MM.1S (cell line): ENCODE data around the gene NLRP1.
"Not testable (repeated sequence)": the region's sequence is repeated elsewhere in the genome, so short reads cannot be mapped to it uniquely, and the experiment has no call there.

Source experiments
- EZH2 ChIP-seq: fragments of 300-600 bp; sonication (generic); optimal IDR thresholded peaks from 2 replicates; pipeline ENCODE3; 2017; ENCODE audit warnings: low read depth, mild to moderate bottlenecking, antibody characterized with exemption, low read length, mixed read lengths
- EZH2phosphoT487 ChIP-seq: fragments of 300-600 bp; sonication (generic); IDR thresholded peaks from 2 replicates; pipeline ENCODE4 v1.6.1; 2018; ENCODE audit warnings: antibody characterized with exemption, low read length
- TF ChIP-seq, protein P1 (sequence below): fragments of 300-600 bp; sonication (generic); IDR thresholded peaks from 2 replicates; pipeline ENCODE4 v1.5.1; 2016; ENCODE audit warnings: antibody characterized with exemption, low read length, mixed read lengths

GRCh38 chr17:5573017-5573416 is 11.3 kb downstream of the NLRP1 start:
- TF ChIP-seq, protein P1, sequence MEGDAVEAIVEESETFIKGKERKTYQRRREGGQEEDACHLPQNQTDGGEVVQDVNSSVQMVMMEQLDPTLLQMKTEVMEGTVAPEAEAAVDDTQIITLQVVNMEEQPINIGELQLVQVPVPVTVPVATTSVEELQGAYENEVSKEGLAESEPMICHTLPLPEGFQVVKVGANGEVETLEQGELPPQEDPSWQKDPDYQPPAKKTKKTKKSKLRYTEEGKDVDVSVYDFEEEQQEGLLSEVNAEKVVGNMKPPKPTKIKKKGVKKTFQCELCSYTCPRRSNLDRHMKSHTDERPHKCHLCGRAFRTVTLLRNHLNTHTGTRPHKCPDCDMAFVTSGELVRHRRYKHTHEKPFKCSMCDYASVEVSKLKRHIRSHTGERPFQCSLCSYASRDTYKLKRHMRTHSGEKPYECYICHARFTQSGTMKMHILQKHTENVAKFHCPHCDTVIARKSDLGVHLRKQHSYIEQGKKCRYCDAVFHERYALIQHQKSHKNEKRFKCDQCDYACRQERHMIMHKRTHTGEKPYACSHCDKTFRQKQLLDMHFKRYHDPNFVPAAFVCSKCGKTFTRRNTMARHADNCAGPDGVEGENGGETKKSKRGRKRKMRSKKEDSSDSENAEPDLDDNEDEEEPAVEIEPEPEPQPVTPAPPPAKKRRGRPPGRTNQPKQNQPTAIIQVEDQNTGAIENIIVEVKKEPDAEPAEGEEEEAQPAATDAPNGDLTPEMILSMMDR: not testable (repeated sequence)
- TF ChIP-seq EZH2phosphoT487, EZH2: not testable (repeated sequence)
